Measurements from ENCODE around the gene LHFPL6. TPM values are rescaled to one million over a fixed set of nuclear protein-coding genes. Genes with fewer than 3 reads are reported as not detected.

The LHFPL6 gene
- total and polyA plus RNA-seq, 12 donors: 41.5 to 65.8 (median 55.4) TPM

DNA sequence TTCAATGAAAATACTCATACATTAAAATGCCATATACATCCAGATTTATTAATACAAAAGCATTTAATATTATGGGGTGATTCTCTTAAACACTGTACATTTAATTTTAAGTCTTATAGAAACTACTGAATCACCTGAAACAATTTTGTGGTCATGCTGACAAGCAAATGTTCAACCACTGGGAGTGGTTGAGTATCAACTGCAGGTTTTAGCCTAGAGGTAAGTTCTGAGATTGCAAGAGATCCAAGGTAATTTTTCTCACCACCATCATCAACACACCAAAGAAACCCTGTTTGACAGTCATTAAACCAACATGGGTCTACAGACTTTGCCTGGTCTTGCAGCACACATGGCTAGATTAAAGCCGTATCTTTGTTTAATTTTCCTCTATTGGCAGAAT is 196.3 kb downstream of the LHFPL6 start:
- Histone ChIP-seq H3K4me3 (no peak overlapping the region), H3K36me3 (no peaks in the 10 kb centered on the region), H3K9me3 (no peaks in the 10 kb centered on the region), H3K27ac (peak overlapping the region in 1 of 10 donors; percentile 87), H3K27me3 (no peaks in the 10 kb centered on the region), H3K4me1 (peaks cover 0 to 89% (median 69%) of the 10 kb centered on the region in 9 donors)
- no peak for DNase-seq
- intact Hi-C loops (cut with DNase I): loop anchor here in 1 of 10 donors (5.0 kb wide), 1 partner anchor 134 kb away; no protein-coding TSS in a partner anchor
- TF ChIP-seq, protein P1, sequence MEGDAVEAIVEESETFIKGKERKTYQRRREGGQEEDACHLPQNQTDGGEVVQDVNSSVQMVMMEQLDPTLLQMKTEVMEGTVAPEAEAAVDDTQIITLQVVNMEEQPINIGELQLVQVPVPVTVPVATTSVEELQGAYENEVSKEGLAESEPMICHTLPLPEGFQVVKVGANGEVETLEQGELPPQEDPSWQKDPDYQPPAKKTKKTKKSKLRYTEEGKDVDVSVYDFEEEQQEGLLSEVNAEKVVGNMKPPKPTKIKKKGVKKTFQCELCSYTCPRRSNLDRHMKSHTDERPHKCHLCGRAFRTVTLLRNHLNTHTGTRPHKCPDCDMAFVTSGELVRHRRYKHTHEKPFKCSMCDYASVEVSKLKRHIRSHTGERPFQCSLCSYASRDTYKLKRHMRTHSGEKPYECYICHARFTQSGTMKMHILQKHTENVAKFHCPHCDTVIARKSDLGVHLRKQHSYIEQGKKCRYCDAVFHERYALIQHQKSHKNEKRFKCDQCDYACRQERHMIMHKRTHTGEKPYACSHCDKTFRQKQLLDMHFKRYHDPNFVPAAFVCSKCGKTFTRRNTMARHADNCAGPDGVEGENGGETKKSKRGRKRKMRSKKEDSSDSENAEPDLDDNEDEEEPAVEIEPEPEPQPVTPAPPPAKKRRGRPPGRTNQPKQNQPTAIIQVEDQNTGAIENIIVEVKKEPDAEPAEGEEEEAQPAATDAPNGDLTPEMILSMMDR (IDR thresholded peaks at IDR 0.05): no peak
- WGBS, 2 donors: 92 to 94% methylated on average over 1 of the region's 1 CpG
- ATAC-seq: no peak

DNA sequence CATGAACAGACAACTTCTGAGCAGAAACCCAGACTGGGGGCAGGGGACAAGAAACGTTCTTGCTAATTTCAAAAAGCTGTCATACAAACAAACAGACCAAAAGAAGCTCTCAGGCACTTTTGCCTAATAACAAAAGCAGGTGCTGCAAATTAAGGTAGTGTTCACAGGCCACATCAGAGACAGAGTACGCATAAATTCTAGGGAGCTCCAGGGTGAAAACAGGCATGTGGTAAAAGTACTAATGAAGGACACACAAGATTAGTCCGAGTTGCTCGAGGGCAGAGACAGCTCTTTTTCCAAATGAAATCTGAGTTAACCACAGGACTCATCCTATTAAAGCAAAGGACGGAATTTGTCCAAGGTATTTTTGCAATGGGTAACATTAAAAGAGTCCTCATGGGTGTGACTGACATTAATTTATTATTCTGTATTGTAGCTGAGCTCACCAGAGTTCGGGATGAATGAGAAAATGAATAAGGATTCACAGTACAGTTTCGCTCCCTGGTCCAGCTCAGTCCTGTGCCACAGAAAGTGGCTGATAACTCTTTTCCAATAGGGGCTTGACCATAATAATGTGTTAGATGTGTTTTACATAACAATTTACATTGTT is 197.3 kb downstream of the LHFPL6 start:
- no peaks in the 10 kb centered on the region for H3K36me3 ChIP-seq
- TF ChIP-seq, protein P1 (IDR thresholded peaks at IDR 0.05): no peak
- H3K9me3 ChIP-seq: peaks cover 0 to 3% (median 0%) of the 10 kb centered on the region in 11 donors
- no peak for ATAC-seq
- intact Hi-C loops (cut with DNase I): loop anchor here in 1 of 10 donors (5.0 kb wide), 1 partner anchor 133 kb away; no protein-coding TSS in a partner anchor
- DNase-seq: no peak
- 69 to 72% methylated on average over 7 of the region's 7 CpGs for WGBS, 2 donors
- no peaks in the 10 kb centered on the region for H3K27me3 ChIP-seq
- H3K4me3 ChIP-seq: no peak overlapping the region
- H3K27ac ChIP-seq: peak overlapping the region in 2 of 10 donors; percentile 12 to 65
- peaks cover 0 to 85% (median 69%) of the 10 kb centered on the region in 9 donors for H3K4me1 ChIP-seq

DNA sequence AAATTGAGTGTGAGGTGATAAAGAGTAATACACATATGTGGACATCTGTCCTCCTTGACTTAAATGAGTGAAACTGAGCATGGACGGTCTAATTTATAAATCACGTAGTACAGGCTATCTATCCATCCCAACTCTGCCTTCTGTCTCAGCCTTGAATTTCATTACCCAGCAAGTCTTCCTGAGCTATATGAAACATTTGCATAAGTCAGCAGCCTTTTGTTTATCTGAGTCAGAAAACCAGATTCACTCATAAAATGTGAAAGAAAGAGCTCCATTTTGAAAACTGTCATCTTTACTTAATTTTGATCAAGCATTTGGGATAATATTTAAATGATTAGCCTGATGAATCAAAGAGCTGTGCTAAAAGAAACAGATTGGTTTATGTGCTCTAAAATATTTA is 197.9 kb downstream of the LHFPL6 start:
- intact Hi-C loops (cut with DNase I): loop anchor here in 1 of 10 donors (5.0 kb wide), 1 partner anchor 133 kb away; no protein-coding TSS in a partner anchor
- Histone ChIP-seq H3K4me3 (no peak overlapping the region), H3K36me3 (no peaks in the 10 kb centered on the region), H3K27me3 (no peaks in the 10 kb centered on the region), H3K27ac (peak overlapping the region in 2 of 10 donors; percentile 12 to 65), H3K9me3 (peaks cover 0 to 4% (median 0%) of the 10 kb centered on the region in 11 donors), H3K4me1 (peaks cover 0 to 79% (median 63%) of the 10 kb centered on the region in 9 donors)
- TF ChIP-seq, protein P1 (IDR thresholded peaks at IDR 0.05): no peak
- ATAC-seq (no peak), DNase-seq (no peak)
- WGBS, 2 donors: 89 to 92% methylated on average over 2 of the region's 2 CpGs

DNA sequence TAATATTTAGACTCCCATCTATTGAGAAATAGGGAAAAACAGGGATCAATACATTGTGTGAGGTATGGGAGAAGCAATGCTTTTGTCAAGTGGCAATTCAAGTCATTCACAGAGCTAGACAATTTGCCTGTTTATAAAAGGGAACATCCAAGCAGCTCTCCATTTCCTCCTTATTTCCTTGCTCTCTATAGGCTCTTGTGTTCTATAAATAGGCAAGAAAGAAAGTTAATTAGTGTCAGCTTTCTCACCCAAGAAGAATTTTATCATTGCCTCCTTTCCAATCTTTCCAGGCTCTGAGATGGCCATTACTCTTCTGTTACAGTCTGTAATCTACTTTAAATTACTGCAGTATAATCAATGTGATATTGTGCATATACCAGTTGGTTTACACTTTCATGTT is 199.9 kb downstream of the LHFPL6 start:
- DNase-seq (no peak), ATAC-seq (no peak)
- peaks cover 0 to 4% (median 0%) of the 10 kb centered on the region in 11 donors for H3K9me3 ChIP-seq
- H3K4me1 ChIP-seq: peaks cover 0 to 75% (median 62%) of the 10 kb centered on the region in 9 donors
- intact Hi-C loops (cut with DNase I): no loop called here
- no peak overlapping the region for H3K4me3 ChIP-seq
- TF ChIP-seq, protein P1 (IDR thresholded peaks at IDR 0.05): no peak
- H3K27ac ChIP-seq: peak overlapping the region in 1 of 10 donors; percentile 24
- H3K27me3 ChIP-seq: no peaks in the 10 kb centered on the region
- H3K36me3 ChIP-seq: no peaks in the 10 kb centered on the region

Measured in heart right ventricle (tissue), 16 donors.